NB4 (cell line): Measurements from ENCODE around the gene CRNN.

Source experiments
- MYC ChIP-seq: IDR thresholded peaks from 2 replicates; pipeline ENCODE4 v1.6.1; 2011; ENCODE audit warnings: low read depth, low read length
- POLR2A ChIP-seq: IDR thresholded peaks from 2 replicates; pipeline ENCODE4 v1.6.1; 2011; ENCODE audit warnings: mild to moderate bottlenecking; ENCODE audit not compliant: insufficient read length; ENCODE audit errors: extremely low read depth
- TF ChIP-seq, protein P1 (sequence below): IDR thresholded peaks from one replicate; pipeline ENCODE4 v1.5.1; 2012; ENCODE audit warnings: low read depth, low read length

DNA sequence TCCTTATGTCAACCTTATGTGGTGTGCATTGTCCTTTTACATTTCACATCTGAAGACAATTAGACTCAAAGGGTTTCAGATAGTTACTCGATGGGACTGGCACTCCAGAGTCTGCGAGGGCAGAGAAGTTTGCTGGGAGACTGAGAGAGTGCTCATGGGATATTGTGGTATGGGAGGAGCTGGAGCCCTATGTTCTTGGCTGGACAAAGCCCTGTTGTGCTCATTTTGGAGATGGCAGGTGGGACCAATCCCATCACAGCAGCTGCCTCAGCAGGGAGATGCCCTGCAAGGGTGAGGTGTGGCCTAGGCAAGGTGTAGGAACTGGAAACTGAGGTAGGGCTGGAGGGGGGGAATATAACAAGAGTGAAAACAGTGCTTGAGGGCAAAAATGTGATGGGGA is 43.5 kb upstream of the CRNN start:
- TF ChIP-seq, protein P1, sequence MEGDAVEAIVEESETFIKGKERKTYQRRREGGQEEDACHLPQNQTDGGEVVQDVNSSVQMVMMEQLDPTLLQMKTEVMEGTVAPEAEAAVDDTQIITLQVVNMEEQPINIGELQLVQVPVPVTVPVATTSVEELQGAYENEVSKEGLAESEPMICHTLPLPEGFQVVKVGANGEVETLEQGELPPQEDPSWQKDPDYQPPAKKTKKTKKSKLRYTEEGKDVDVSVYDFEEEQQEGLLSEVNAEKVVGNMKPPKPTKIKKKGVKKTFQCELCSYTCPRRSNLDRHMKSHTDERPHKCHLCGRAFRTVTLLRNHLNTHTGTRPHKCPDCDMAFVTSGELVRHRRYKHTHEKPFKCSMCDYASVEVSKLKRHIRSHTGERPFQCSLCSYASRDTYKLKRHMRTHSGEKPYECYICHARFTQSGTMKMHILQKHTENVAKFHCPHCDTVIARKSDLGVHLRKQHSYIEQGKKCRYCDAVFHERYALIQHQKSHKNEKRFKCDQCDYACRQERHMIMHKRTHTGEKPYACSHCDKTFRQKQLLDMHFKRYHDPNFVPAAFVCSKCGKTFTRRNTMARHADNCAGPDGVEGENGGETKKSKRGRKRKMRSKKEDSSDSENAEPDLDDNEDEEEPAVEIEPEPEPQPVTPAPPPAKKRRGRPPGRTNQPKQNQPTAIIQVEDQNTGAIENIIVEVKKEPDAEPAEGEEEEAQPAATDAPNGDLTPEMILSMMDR = no peak
- TF ChIP-seq POLR2A (no peak), MYC (no peak)
